ENCODE measurements around the gene PPOX. TPM values are rescaled to one million over a fixed set of nuclear protein-coding genes. Genes with fewer than 3 reads are reported as not detected.

Gene PPOX
- total and polyA plus RNA-seq, 8 donors, result 15.2 to 53.0 (median 46.6) TPM

- intact Hi-C loops (cut with DNase I), result no loop called here
- DNase-seq (peak in 3 of 4 donors; percentile 49 to 67 (median 58)), ATAC-seq (peak; percentile 81)
These were observed 26.5 kb downstream of the PPOX start for GRCh38 chr1:161192476-161193465.

GRCh38 chr1:161193561-161194235, 27.5 kb downstream of the PPOX start:
- H3K27me3 ChIP-seq, result peaks cover 0 to 4% of the 10 kb centered on the region in 2 donors
- intact Hi-C loops (cut with DNase I), result no loop called here
- no peak overlapping the region for H3K27ac ChIP-seq
- H3K36me3 ChIP-seq, result peaks cover 0 to 14% of the 10 kb centered on the region in 2 donors
- no peak for TF ChIP-seq CTCF (IDR thresholded peaks at IDR 0.05)
- no peaks in the 10 kb centered on the region for H3K9me3 ChIP-seq
- ATAC-seq, result no peak
- H3K4me3 ChIP-seq, result no peak overlapping the region
- peaks cover 3 to 42% of the 10 kb centered on the region in 2 donors for H3K4me1 ChIP-seq
- DNase-seq, result no peak

More at GRCh38 chr1:161192476-161193465, 26.5 kb downstream of the PPOX start:
- H3K27ac ChIP-seq, result no peak overlapping the region
- TF ChIP-seq CTCF (IDR thresholded peaks at IDR 0.05), result peak; percentile 79 to 90
- no peak overlapping the region for H3K4me3 ChIP-seq
- peaks cover 3 to 46% of the 10 kb centered on the region in 2 donors for H3K4me1 ChIP-seq
- peaks cover 0 to 14% of the 10 kb centered on the region in 2 donors for H3K36me3 ChIP-seq
- peaks cover 0 to 4% of the 10 kb centered on the region in 2 donors for H3K27me3 ChIP-seq
- no peaks in the 10 kb centered on the region for H3K9me3 ChIP-seq

GRCh38 chr1:161195171-161195570, 28.9 kb downstream of the PPOX start:
- intact Hi-C loops (cut with DNase I), result no loop called here
- Histone ChIP-seq H3K27me3 (peaks cover 0 to 4% of the 10 kb centered on the region in 2 donors), H3K4me3 (peak overlapping the region in 1 of 2 donors; percentile 30), H3K9me3 (no peaks in the 10 kb centered on the region), H3K4me1 (peaks cover 7 to 51% of the 10 kb centered on the region in 2 donors), H3K27ac (peak overlapping the region in 1 of 2 donors; percentile 23), H3K36me3 (peaks cover 0 to 14% of the 10 kb centered on the region in 2 donors)
- no peak for ATAC-seq
- no peak for TF ChIP-seq CTCF (IDR thresholded peaks at IDR 0.05)
- peak in 1 of 4 donors; percentile 34 for DNase-seq

- peaks cover 12 to 61% of the 10 kb centered on the region in 2 donors for H3K4me1 ChIP-seq
- H3K4me3 ChIP-seq, result peak overlapping the region in 1 of 2 donors; percentile 30
- peak overlapping the region in 1 of 2 donors; percentile 75 for H3K27ac ChIP-seq
- no peaks in the 10 kb centered on the region for H3K9me3 ChIP-seq
- ATAC-seq (no peak), DNase-seq (no peak)
- peaks cover 0 to 1% of the 10 kb centered on the region in 2 donors for H3K27me3 ChIP-seq
- no peak for TF ChIP-seq CTCF (IDR thresholded peaks at IDR 0.05)
- H3K36me3 ChIP-seq, result peaks cover 0 to 8% of the 10 kb centered on the region in 2 donors
- intact Hi-C loops (cut with DNase I), result no loop called here
These were observed 29.9 kb downstream of the PPOX start for GRCh38 chr1:161196111-161196510.

Measured in left lung (tissue), 10 donors.